Retina (tissue), 1 donor: ENCODE data around the gene DAZAP1.
A peak's percentile ranks its signal among the peaks of the same experiment; 100 is the strongest.

ENCODE experiments used
- DNase-seq: peaks from one replicate; pipeline ENCODE4 v3.0.0-alpha.2; 2016

The DAZAP1 gene

DNA sequence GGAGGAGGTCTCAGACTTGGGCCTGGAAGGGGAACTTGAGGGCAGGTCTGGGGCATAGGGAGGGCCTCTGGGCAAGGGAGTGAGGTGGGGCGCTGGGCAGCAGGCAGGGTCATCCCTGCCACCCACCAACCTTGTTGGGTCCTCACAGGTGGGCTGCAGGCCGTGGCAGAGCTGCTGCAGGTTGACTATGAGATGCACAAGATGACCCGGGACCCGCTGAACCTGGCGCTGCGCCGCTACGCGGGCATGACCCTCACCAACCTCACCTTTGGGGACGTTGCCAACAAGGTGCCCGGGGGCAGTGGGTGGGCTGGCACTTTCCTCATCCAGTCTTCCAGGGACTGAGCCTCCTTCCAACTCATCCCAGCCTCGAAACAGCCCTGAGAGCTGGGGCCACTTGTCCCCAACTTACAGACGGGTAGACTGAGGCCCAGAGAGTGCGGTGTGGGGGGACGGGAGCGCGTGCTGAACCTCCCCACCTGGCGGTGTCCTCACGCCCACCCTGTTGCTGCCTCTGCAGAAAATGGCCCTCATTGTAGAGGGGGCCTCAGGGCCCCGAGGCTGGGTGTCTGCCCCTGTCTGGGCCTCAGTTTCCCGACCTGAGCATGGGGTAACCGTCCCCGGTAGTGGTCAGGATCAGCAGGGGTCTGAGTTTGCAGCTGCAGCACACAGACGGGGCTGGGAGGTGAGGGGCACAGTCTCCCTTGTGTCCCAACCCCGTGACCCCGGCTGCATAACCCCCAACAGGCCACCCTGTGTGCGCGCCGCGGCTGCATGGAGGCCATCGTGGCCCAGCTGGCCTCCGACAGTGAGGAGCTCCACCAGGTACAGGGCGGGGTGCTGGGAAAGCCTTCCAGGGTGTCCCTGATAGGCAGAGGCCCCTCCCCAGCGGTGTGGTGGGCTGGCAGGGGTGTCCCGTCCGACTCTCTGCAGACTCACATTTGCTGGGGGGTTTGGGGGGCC lies 52.9 kb downstream of the DAZAP1 start:
- DNase-seq = no peak

DNA sequence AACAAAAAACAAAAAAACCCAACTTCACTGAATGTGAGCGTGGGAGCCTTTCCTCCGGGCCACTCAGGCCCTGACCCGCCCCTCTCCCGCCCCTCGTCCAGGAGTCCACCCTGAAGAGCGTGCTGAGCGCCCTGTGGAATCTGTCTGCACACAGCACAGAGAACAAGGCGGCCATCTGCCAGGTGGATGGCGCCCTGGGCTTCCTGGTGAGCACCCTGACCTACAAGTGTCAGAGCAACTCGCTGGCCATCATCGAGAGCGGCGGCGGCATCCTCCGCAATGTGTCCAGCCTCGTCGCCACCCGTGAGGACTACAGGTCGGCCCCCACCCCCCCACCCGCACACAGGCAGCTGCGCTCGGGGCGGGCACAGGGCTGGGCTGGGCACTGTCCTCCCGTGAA lies 54.5 kb downstream of the DAZAP1 start:
- no peak for DNase-seq

DNA sequence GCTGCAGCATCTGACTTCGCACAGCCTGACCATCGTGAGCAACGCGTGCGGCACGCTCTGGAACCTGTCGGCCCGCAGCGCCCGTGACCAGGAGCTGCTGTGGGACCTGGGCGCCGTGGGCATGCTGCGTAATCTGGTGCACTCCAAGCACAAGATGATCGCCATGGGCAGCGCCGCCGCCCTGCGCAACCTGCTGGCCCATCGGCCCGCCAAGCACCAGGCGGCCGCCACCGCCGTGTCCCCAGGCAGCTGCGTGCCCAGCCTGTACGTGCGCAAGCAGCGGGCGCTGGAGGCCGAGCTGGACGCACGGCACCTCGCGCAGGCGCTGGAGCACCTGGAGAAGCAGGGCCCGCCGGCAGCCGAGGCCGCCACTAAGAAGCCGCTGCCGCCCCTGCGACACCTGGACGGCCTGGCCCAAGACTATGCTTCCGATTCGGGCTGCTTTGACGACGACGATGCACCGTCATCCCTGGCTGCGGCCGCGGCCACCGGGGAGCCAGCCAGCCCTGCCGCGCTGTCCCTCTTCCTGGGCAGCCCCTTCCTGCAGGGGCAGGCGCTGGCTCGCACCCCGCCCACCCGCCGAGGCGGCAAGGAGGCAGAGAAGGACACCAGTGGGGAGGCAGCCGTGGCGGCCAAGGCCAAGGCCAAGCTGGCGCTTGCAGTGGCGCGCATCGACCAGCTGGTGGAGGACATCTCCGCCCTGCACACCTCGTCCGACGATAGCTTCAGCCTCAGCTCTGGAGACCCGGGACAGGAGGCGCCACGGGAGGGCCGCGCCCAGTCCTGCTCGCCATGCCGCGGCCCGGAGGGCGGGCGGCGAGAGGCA lies 58.0 kb downstream of the DAZAP1 start:
- no peak for DNase-seq

DNA sequence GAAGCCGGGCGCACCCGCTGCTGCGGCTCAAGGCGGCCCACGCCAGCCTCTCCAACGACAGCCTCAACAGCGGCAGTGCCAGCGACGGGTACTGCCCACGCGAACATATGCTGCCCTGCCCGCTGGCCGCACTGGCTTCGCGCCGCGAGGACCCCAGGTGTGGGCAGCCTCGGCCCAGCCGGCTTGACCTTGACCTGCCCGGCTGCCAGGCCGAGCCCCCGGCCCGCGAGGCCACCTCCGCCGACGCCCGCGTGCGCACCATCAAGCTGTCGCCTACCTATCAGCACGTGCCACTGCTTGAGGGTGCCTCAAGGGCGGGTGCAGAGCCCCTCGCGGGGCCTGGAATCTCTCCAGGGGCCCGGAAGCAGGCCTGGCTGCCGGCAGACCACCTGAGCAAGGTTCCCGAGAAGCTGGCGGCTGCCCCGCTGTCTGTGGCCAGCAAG lies 58.7 kb downstream of the DAZAP1 start:
- DNase-seq = no peak

DNA sequence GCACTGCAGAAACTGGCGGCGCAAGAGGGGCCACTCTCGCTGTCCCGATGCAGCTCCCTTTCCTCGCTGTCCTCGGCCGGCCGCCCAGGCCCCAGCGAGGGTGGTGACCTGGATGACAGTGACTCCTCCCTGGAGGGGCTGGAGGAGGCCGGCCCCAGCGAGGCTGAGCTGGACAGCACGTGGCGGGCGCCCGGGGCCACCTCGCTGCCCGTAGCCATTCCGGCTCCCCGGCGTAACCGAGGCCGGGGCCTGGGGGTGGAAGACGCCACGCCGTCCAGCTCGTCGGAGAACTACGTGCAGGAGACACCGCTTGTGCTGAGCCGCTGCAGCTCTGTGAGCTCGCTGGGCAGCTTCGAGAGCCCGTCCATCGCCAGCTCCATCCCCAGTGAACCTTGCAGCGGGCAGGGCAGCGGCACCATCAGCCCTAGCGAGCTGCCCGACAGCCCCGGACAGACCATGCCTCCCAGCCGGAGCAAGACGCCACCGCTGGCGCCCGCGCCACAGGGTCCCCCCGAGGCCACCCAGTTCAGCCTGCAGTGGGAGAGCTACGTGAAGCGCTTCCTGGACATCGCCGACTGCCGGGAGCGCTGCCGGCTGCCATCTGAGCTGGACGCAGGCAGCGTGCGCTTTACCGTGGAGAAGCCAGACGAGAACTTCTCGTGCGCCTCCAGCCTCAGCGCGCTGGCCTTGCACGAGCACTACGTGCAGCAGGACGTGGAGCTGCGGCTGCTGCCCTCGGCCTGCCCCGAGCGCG lies 59.3 kb downstream of the DAZAP1 start:
- DNase-seq = peak; percentile 57

DNA sequence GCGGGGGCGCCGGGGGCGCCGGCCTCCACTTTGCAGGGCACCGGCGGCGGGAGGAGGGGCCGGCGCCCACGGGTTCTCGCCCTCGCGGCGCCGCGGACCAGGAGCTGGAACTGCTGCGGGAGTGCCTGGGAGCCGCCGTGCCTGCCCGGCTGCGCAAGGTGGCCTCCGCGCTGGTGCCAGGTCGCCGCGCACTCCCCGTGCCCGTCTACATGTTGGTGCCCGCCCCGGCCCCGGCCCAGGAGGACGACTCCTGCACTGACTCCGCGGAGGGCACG lies 59.8 kb downstream of the DAZAP1 start:
- no peak for DNase-seq

DNA sequence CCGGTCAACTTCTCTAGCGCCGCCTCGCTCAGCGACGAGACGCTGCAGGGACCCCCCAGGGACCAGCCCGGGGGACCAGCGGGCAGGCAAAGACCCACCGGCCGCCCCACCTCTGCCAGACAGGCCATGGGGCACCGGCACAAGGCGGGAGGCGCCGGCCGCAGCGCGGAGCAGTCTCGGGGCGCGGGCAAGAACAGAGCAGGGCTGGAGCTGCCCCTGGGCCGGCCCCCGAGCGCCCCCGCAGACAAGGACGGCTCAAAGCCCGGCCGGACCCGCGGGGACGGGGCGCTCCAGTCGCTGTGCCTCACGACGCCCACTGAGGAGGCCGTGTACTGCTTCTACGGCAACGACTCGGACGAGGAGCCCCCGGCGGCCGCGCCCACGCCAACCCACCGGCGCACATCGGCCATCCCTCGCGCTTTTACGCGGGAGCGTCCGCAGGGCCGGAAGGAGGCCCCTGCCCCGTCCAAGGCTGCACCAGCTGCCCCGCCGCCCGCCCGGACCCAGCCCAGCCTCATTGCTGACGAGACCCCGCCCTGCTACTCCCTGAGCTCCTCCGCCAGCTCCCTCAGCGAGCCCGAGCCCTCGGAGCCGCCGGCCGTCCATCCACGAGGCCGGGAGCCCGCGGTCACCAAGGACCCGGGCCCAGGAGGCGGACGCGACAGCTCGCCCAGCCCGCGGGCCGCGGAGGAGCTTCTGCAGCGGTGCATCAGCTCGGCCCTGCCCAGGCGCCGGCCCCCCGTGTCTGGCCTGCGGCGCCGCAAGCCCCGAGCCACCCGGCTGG lies 60.3 kb downstream of the DAZAP1 start:
- DNase-seq = peak; percentile 61

DNA sequence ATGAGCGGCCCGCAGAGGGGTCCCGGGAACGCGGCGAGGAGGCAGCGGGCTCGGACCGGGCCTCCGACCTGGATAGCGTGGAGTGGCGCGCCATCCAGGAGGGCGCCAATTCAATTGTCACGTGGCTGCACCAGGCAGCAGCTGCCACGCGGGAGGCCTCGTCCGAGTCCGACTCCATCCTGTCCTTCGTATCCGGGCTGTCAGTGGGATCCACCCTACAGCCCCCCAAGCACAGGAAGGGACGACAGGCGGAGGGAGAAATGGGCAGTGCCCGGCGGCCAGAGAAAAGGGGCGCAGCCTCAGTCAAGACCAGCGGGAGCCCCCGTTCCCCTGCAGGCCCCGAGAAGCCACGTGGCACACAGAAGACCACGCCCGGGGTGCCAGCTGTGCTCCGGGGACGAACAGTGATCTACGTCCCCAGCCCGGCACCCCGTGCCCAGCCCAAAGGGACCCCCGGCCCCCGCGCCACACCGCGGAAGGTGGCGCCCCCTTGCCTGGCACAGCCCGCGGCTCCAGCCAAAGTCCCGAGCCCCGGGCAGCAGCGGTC lies 61.0 kb downstream of the DAZAP1 start:
- DNase-seq = peak; percentile 55

DNA sequence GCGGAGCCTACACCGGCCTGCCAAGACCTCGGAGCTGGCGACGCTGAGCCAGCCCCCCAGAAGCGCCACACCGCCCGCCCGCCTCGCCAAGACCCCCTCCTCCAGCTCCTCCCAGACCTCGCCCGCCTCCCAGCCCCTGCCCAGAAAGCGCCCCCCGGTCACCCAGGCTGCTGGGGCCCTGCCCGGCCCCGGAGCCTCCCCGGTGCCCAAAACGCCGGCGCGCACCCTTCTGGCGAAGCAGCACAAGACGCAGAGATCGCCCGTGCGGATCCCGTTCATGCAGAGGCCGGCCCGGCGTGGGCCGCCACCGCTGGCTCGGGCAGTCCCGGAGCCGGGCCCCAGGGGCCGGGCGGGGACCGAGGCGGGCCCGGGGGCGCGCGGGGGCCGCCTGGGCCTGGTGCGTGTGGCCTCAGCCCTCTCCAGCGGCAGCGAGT lies 61.5 kb downstream of the DAZAP1 start:
- no peak for DNase-seq

DNA sequence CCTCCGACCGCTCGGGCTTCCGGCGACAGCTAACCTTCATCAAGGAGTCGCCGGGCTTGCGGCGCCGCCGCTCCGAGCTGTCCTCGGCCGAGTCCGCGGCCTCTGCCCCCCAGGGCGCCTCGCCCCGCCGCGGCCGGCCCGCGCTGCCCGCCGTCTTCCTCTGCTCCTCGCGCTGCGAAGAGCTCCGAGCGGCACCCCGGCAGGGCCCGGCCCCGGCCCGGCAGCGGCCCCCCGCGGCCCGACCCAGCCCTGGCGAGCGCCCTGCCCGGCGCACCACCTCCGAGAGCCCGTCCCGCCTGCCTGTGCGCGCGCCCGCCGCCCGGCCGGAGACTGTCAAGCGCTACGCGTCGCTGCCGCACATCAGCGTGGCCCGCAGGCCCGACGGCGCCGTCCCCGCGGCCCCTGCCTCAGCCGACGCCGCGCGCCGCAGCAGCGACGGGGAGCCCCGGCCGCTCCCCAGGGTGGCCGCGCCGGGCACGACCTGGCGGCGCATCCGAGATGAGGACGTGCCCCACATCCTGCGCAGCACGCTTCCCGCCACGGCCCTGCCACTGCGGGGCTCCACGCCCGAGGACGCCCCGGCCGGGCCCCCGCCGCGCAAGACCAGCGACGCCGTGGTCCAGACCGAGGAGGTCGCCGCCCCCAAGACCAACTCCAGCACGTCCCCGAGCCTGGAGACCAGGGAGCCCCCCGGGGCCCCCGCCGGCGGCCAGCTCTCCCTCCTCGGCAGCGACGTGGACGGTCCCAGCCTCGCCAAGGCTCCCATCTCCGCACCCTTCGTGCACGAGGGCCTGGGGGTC lies 62.1 kb downstream of the DAZAP1 start:
- DNase-seq = no peak

DNA sequence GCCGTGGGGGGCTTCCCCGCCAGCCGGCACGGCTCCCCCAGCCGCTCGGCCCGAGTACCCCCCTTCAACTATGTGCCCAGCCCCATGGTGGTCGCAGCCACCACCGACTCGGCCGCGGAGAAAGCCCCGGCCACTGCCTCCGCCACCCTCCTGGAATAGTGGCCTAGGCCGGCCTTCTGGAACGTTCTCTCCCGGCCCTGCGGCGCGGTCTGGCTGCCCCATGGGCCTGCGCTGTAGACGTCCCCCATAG lies 62.6 kb downstream of the DAZAP1 start:
- no peak for DNase-seq

DNA sequence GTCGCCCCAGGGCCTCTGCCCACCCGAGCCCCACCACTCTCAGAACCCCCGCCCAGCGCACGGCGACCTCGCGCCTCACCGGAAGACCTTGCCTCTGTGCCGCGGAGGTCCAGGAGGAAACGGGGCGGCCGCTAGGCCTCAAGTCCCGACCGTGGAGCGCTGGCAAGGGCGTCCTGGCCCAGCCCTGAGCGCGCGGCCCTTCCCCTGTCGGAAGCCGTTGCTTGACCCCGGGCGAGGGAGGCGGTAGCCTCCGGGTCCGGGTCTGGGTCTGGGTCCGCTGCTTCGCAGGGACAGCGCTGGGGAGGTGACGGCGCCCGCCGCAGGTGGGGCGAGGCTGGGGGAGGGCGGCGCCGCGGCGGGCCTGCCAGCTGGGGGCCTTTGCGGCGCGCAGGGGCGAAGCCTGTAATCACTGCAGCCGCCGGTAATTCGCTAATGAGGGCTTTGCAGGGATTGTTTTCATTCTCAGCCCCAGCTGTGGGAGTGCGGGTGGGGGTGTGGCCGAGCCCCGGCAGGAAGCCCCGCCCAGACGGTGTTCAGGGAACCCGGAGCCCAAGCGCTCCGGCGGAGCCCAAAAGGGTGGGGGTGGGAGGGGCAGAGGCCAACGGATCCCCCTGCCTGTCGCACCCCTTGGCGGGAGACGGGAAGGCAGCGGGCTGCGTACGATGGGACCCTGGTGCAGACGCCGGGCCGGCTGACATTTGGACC lies 63.1 kb downstream of the DAZAP1 start:
- peak; percentile 86 for DNase-seq

DNA sequence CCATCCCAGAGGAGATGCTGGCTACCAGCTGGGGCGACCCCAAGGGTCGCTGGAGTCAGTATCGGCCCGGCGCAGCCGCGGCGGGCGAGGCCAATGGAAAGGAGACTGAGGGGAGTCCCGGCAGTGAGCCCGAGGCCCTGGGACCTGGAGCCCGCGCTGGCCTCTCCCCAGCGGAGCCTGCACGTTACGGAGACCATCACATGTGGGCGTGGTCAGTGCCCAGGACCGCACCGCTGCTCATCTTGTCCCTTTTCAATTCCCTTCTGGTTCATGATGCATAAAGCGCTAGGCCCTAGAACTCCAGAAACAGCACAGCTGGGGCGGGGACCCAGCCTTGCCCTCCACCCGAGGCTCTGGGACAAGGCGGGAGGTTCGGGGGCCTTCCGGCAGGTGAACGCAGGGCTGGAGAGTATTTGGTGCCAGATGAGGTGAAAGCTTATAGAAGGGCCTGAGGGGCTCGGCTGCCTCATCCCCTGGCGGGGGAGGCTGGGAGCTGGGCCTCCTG lies 63.7 kb downstream of the DAZAP1 start:
- no peak for DNase-seq

DNA sequence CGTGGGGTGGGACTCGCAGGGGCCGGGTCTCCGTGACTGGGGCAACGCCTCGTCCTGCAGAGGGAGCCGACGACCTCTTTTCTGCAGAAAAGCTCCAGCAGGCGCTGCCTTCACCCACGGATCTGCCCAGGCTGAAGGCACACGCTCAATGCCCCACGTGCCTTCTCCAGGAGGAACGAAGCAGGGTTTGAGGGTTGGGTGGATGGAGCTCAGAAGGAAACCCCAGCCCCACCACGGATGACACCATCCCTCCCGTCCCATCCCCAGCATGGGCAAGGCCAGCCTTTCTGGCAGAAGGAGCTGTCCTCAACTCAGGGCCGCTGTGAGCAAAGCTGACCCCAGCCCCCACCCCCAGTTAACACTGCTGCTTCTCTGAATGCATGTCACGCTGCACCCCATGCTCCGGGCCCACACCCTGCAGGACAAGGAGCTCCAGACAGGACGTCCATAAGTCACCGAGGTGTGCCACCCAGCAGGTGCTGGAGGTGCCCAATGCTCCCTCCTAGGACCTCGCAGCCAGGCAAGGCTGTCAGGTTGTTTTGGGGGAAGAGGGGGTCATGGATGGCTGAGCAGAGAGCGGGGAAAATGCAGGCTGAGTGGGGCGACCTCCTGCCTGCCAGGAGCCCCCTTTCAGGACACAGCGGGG lies 64.3 kb downstream of the DAZAP1 start:
- DNase-seq = no peak

DNA sequence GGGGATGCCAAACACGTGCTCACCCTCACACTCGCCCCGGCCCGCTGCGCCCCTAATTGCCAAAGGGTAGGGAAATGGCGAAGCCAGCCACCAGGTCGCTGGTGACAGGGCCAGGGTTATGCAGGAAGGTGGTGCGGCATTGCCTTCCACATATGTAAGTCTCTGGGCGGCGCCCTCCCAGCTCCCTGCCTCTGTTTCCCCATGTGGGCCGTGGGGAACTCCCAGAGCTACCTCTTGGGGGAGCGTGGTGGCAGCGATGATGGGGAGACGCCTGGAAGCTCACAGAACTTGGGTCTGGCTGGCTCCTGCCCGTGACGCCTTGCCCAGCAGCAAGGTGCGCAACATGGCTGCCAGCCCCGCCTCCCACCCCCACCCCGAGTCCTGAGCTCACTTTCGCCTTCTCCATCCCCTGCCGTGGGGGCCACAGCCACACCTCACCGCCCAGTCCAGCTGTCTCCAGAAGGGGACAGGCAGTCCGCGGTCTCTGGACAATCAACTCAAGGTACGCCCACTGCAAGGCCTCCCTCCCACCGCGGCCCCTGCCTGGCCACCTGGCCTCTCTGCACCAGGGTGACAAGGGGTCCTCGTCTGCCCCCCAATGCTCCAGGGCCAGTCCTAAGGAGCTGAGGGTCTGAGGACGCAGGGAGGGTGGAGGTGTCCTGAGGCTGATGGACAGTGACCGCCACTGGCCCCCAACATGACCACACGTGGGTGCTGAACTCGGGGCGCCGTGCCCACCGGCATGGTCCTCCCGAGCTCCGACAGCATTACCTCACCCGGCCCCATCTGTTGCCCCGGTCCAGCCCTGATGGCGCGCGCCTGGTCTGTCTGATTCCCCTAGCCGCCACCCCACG lies 65.1 kb downstream of the DAZAP1 start:
- DNase-seq = peak; percentile 53

DNA sequence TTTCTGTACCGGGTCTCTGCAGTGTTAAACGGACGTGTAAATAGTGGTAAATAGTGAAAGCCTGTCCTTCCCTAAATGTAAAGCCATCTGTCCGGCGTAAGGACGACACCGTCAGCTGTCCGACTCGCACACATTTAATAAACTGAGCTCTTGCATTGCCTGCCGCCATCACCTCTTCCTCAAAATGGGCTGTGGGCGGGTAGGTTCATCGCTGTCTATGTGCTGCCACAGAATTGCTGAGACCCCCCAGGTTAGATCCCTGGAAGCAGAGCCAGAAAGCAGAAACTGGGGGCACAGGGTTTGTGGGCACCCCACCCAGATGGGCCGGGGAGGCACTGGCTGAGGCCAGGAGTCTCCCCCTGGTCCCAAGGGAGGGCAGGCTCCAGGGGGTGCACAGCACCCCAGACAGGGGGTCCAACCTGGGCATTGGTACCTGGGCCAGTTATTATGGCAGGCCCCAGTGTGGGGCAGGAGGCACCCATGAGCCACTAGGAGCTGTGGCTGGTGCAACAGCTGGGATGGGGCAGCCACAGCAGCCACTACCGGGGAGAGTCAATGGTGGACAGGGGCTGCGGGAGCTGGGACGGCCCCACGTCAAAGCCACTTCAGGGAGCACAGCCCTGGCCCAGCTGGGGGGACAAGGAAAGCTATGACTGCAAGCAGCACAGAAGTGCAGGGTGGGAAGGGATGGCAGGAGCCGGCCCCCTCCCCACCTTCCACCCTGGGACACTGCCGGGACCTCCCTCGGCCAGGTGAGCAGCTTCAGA lies 65.9 kb downstream of the DAZAP1 start:
- peak; percentile 49 for DNase-seq

DNA sequence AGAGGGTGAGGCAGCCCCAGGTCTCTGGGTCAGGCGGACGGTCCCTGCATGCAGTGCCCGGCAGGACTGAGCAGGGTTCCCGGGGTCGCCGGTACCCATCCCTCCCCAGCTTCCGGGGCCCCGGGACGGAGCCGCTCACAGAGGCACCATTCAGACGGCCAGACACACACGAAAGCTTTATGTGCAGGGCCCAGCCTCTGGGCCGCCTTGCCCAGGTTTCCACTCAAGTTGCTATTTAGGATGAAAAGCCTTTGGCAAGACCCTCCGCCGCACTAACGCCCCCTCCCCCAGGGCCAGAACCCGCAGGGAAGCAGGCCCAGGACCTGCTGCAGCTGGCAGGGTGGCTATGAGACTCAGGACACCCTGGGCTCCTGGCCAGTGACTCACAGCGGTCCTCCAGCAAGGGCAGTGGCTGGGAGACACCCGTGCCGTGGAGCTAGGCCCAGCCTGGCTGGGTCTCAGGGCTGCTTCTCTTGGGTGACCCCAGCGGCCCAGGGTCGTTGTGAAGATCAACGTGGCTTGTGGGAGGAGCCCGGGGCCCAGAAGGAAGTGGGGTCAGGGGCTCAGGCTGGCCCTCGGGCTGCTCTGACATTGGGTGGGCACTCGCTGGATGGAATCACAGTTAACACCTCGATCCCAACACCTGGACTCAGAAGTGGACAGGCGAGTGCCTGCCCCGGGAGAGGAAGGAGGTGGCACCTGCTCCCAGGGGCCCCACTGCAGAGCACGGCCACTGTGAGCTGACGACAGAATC lies 66.8 kb downstream of the DAZAP1 start:
- peak; percentile 53 for DNase-seq
